NCI-H524 treated with DMSO at 0.1 percent for 48 hours (cell line): ENCODE data around the gene RHOJ.
"Not testable (repeated sequence)": the region's sequence is repeated elsewhere in the genome, so short reads cannot be mapped to it uniquely, and the experiment has no call there.

Experiments used
- DNase-seq: peaks from one replicate; lab custom pipeline; 2025; lab: John Stamatoyannopoulos, UW

The RHOJ gene

DNA sequence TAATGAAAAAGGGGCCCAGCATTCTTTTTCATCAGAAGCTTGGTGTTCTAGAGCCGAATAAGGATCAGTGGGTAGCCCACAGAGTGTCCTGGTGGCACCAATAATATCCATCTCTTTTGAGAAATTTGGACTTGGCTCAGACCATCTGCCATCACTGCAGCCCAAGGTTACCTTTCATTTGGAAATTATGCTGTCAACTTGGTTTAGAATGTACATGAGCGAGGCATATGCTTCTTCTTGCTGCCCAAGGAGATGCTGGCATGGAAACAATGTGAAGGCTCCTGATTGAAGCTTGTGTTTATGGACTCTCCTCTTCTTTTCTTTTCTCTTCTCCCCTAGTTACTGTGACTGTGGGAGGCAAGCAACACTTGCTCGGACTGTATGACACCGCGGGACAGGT is 64.5 kb downstream of the RHOJ start:
- DNase-seq = no peak

DNA sequence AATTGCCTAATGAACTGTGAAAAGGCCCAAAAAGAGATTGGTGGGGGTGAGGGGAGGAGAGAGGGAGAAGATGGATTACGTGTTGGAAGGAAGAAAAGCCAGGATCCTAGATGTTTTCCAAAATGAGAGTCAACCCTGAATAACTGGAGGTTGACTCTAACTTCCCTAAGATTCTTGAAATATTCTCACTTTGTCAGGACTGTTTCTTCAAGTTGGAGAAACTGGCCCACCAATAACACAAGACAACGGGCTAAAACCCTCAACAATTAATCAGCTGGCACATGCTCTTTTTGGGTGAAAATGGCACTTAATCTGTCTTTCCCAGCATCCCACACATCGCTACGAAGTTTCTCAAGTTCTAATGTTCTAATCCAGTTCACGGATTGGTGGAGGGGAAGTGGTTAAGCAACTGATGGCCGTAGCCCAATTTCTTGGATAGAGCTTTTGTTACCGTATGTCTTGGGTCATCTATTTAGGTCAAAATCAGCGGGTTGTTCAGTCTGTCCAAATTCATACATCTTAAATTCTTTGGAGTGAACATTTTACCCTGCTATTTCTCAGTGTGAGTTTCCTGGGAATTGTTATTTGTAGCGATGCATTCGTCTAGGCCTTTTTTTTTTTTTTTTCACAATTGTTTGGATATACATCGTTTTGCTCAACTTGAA is 65.5 kb downstream of the RHOJ start:
- DNase-seq = no peak

DNA sequence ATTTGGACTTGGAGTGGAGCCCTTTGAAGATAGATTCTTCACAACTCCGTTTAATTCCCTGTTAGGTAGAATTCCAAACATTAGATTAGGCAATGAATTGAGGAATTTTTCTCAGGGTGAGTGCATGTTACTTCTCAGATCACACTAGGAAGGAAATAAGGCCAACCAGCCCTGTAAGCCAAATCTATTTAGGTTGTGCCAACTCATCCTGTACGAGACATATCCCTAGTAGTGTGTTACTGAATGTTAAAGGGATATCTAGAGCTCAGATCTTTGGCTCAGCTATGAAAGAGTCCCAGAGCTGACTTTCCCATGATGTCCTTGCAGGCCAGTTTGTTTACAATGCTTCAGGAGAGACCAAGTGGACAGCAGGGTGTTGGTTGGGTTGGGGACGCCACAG is 68.9 kb downstream of the RHOJ start:
- DNase-seq = no peak

DNA sequence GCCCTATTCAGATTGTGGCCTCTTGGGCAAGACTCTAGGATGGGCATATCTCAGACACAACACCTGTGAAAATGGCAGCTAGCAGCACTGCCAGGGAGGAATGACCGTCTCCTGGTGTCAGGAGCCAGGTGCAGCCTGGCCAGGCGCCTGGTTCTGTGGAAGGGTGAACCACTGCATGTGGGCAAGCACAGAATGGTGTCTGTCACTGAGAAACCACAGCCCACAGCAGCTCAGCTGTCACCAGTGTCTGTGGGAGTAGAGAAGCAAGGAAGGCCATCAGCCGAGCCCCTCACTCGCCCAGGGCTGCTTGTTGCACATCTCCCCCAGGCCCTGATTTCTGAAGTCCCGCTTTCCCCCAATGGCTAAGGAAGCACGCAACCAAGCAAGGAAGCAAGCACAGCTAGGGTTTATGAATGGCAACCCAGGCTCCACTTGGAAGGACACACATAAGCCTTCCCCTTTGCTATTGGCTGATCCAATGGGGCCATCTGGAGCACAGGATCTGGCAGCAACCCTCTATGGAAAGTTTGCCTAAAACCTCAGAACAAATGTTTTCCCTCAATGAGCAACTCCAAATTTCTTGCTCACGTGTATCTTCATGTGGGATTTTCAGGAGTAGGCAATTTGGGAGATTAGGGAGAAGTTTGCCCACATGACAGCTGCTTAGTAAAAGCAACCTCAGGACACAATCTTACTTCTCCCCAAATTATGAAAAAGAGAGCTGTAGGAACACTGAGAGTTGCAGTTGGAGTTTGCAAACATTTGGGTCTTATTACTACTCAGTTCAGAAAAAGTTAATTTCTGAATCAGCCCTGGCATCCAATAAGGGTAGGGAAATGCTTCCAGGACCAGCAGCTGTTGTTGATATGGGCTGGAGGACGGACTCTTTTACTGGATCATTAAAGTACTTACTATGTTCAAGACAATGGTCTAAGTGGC is 69.7 kb downstream of the RHOJ start:
- DNase-seq = peak; percentile 70

DNA sequence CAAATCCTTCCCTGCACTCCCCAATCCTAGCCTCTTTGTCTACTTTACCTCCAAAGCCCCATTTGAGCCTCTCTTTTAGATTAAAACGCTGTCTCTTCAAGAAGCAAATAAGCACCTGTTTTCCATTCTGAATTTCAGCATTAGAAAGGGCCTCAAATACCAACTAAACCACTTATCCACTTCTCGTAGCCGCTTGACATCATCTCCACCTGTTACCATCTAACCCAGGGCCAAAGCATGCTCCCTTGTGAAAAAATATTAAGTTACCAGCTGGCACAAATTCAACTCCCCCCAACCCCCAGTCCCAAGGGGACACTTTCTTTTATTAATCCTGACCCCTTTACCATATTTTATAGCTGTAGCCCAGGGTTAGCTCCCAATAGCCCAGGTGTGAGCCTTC is 71.4 kb downstream of the RHOJ start:
- peak; percentile 100 for DNase-seq

DNA sequence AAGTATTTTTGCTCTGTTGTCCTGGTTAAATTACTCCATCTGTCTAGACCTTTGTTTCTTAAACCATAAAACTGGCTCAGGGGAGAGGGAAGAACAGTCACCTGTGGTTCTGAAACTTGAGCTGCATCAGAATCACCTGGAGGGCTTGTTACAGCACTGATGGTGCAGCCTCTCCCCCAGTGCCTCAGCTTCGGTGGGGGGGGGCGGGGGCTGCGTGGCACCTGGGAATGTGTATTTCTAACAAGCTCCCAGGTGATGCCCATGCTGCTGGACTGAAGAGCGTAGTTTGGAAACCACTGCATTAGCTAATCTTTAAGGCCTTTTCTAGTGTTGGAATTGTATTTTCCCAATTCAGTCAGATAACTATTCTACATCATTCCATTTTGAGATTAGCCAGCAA is 71.8 kb downstream of the RHOJ start:
- no peak for DNase-seq

DNA sequence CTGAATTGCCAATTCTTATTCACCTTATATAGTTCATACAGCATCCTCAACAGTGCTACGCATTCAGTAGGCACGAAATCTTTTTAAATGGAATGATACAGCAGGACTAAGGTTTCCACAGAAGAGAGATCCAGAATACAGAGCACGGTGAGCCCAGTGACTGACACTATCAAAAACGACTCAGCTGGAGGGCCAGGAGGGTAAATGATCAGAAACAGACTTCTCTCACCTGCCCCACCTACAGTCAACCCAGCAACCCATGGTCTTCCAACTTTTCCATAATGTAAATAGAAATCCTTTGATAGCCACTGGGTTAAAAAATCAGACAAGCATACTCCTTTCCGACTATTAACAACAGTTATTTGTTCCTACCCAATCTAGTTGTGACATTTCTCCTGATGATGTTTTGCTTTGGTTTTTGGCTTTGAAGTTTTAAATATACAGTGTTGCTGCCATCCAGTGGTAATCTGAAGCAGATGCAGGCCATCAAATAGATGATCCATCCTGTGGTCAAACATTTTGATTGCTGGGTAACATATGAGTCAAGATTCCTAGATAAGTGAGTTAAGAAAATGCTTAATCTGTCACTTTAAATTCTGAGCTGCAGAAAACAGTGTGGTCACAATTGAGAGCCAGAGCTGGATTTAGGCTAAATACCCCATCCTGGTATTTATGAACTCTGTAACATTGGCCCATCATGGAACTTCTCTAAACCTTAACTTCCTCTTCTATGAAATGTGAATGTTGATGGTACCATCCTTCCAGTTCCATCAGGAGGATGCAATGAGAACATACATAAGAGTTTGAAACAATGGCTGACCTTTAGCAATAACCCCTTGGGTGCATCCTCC is 72.5 kb downstream of the RHOJ start:
- DNase-seq = peak; percentile 39

DNA sequence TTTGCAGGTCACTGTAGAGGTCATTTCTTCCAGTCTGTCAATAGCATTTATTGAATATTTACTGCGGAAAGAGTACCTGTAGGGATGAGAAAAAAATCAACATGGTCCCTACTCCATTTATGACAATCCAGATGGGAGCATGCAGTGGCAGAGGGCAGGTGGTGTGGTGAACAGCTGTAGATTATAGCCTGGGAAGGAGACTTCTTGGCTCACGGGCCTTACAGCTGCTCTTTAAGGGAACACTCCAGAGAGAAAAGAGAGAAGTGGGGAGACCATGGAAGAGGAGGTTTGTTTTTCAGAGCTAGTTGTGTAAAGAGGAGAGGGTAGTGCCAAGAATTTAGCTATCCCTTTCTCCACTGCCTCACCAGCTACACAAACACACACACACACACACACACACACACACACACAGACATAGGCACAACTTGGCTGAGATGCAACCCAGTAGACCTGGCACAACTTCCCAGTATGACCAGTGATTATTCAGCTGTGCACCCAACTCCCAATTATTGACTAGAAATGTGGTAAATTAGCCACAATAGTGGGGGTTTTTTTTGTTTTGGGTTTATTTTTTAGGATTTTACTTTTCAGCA is 73.4 kb downstream of the RHOJ start:
- peak; percentile 51 for DNase-seq

DNA sequence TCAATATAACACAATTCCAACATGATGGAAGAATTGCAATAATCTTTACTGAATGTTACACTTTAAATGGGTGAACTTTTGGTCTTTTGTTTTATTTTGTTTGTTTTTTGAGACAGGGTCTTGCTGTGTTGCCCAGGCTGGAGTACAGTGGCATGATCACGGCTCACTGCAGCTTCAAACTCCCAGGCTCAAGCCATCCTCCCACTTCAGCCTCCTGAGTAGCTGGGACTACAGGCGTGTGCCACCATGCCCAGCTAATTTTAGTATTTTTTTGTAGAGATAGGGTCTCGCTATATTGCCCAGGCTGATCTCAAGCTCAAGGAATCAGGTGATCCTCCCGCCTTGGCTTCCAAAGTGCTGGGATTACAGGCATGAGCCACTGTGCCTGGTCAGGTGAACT is 75.7 kb downstream of the RHOJ start:
- DNase-seq = not testable (repeated sequence)

DNA sequence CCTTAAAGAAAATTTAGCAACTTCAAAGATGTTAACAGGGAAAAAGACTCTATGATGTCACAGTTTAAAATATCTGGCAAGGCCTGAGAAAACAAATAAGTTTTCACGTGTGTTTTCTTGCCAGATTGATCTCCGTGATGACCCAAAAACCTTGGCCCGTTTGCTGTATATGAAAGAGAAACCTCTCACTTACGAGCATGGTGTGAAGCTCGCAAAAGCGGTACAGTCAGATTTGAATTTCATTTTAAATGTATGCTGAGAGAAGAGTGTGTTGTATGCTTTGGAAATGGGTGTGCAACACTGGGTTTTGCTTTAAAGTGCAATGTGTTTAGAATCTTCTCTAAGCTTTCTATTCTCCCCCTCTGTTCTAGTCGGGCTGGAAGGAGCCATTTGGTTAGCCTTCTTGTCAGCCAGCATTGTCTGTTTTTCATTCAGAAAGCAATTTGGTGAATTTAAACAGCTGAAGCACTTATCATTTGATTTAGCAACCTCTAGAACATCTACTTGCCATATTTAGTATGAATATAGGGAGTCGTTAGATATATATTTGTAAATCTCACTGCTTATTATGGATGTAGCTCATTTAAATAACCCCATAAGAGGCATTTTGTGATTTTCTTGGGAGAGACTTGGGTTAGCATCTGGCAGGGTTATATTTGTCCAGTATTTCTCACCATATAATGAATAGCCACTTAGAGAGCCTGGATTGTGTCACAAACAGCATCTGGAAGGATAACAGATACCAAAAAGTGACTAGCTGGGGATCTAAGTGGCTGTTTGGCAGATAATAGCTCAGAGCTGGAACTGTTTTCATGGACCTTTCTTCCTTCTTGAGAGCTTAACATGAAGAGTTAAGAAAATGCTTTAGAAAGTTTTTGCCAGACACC is 79.0 kb downstream of the RHOJ start:
- DNase-seq = peak; percentile 81

DNA sequence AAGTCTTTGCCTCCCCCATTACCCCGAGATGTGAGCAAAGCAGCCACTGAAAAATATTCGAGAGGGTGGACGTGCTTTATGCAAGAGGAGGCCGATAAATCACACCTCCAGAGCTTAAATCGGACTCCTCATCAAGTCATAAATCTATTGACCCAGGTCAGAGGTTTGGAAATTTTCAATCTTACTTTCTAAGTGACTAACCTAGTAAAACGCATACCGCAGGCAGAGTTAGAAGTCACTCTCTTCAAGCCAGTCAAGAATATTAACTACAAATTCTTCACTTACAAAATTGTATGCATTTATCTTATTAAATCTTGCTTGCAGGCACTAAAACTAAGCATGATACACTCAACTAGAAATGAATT is 79.6 kb downstream of the RHOJ start:
- no peak for DNase-seq

DNA sequence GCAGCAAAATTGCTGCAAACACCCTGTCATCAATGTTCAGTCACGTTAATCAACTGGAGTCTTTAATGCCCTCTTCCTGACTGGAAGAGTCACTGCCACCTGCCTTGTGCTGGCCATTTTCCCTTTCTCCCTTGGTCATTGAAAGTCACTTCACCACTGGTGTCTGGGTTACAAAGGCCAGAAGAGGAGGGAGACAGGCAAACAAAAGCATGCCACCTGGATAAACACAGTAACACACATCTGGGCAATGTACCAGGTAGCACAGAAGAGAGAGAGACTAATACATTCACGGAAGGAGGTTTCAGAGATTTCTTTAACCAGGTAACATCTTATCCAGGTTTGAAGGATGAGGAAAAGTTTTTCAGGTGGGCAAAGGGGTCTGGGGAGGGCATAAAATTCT is 81.8 kb downstream of the RHOJ start:
- DNase-seq = no peak

DNA sequence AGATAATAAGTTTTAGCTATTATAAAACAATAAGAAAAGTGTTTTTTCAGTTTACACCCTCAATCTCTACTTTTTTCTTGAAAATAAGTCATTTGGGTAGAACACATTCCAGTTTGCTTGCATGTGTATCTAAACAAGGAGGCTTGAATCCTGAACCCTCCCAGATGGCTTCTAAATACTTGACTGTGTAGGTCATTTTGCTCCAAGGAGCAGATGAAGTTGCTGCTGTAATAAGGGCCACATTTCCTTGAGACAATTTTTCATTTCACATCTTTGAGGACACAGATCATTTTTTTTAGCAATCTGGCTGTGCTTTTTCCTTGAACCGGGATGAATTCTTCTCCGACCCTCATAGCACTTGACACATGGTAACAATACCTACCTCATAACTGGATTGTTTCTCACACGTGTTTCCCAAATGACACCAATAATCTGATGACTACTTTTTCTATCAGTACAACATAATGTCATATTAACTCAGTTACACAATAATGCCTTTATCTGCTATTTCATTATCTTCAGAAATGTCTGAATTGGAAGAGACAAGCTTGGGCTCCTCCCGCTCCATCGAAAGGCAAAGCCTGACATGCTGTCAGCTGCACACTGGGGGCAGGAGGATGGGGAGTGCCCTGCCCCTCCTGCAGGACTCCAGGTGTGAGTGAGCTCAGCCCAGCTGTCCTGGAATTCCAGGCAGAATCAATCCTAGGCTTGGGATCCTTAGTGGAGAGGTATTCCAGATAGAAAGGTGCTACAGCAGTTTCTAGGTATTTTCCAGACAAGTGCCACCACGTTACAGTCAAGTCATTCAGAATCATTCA is 83.6 kb downstream of the RHOJ start:
- no peak for DNase-seq

DNA sequence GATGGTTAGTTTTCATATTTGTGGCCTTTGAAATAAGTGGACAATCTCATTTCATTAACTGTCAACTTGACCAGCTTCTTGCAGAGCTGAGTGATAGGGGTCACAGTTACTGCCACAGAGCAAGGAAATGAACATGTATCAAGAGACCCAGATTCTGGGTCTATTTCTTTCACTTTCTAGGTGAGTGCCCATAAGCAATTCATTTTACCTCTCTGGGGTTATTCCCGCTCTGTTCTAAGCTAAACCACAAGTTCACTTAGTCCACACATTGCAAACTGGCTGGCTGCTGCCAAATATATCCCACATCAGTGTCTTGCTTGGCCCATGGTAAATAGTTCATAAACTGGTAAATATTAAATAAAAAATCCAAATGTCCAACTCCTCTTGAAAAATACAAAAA is 84.6 kb downstream of the RHOJ start:
- DNase-seq = no peak

DNA sequence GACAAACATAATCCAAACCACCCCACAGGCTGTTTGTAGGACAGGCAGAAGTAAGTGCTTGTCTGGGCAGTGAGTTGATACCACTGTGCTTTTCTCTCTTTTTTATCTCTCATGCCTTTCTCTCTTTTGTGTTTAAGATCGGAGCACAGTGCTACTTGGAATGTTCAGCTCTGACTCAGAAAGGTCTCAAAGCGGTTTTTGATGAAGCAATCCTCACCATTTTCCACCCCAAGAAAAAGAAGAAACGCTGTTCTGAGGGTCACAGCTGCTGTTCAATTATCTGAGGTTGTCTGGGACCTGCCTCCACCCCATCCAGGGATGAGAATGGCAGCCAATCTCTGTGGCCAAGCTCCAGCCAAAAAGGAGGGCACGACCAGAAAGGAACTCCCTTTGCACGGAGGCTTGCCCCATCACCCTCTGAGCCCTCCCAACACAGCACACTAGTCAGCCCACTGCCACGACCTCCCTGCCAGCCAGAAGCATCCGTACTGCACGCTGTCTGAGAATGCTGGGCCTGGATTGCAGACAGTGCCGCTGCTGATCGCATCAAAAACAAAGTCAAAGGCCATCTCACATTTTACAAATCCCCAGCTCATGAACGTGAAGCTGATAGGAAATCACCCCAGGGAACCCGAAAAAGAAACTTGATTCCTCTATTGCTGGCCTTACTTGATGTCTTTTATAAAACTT is 86.6 kb downstream of the RHOJ start:
- DNase-seq = no peak

DNA sequence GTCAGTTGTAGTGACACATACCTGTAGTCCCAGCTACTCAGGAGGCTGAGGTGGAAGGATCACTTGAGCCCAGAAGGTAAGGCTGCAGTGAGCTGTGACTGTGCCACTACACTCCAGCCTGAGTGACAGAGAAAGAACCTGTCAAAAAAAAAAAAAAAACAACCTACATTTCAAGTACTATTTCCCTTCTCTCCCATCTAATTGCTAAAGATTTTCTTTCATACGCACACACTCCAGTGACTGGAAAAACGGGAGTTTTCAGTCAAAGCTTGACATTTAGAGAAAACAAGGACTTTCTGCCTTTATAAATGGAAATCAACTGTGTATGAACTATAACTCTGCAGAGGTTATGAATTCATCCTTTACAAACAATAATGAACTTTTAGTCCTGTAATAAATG is 88.6 kb downstream of the RHOJ start:
- no peak for DNase-seq

DNA sequence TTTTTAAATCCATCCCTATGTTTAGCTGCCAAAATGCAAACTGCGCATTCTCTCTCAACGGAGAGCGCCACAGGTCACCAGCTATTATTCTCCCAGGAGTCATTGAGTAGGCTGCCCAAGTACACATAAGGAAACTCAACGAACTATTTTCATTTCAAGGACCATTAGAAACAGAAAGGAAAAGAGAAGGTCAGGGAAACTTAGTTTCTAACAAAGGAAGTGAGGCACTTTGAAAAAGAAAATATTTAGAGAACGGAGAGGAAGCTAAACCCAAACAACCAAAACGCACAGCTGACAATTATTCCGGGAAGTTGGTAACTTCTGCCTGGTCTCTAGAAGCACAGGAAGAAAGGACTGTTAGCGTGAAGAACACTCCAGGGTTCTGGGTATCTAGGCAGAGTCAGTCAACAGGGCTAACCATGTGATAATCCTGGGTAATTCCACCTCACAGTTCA is 91.0 kb downstream of the RHOJ start:
- no peak for DNase-seq

DNA sequence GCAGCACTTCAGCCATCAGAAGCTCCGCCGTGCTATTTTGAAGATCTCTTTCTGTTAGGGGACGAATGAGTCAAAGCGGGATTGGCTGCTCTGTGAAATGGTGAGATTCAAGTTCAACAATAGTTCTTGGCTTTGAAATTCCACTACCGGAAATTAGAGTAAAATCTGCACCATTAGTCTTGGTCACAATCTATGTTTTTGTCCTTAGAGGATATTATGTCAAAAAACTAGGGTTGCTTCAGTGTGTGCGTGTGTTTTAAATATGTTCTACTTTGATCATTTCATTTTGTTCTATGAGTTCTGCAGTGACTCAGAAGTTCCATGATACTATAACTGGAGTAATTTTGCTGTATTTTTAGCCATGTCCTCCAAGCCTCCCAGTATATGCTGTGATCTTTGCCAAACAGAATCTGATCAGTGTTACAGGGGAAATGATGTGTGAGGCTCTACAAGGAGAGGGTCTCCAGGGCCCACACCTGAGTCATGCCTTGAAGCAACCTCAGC is 91.9 kb downstream of the RHOJ start:
- no peak for DNase-seq

DNA sequence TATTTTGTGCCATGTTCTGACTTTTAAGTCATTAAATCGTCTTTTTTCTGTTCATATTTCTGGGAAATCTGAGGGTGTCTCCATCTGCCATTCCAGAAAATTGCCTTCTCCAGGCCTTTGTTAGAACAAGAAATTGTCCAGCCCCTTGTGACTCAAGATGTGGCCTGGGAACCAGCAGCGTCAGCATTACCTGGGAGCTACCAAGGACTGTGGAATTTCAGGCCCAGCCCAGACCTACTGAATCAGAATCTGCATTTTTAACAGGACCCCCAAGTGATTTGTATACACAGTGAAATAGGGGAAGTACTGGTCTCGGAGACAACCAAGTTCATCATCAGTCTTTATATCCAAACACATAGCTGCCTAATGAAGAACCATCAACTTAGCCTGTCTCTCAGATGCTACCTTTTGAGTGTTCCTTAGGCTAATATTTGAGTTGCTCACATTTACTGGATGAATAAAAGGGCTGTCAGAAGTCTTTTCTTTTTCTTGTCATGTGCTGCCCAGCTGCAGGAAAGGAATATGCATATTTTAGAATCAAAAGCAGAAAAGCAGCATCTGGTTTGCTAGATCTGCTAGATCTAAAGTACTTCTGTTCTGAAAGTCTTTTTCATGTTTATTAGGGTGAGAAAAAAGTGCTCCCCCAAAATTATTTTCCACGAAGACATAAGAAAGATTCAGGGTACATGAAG is 93.3 kb downstream of the RHOJ start:
- no peak for DNase-seq
